Activated naive CD8-positive, alpha-beta T cell treated with anti-CD3 and anti-CD28 coated beads, Interleukin-2, amount 50 U/mL, for 16 hours (primary cell): Measurements from ENCODE around the gene GOLT1A.
A peak's percentile ranks its signal among the peaks of the same experiment; 100 is the strongest.

ENCODE experiments used
- DNase-seq: peaks from one replicate; pipeline ENCODE4 v3.0.0-alpha.2; 2020; ENCODE audit warnings: low read depth, low spot score

GOLT1A gene

DNA sequence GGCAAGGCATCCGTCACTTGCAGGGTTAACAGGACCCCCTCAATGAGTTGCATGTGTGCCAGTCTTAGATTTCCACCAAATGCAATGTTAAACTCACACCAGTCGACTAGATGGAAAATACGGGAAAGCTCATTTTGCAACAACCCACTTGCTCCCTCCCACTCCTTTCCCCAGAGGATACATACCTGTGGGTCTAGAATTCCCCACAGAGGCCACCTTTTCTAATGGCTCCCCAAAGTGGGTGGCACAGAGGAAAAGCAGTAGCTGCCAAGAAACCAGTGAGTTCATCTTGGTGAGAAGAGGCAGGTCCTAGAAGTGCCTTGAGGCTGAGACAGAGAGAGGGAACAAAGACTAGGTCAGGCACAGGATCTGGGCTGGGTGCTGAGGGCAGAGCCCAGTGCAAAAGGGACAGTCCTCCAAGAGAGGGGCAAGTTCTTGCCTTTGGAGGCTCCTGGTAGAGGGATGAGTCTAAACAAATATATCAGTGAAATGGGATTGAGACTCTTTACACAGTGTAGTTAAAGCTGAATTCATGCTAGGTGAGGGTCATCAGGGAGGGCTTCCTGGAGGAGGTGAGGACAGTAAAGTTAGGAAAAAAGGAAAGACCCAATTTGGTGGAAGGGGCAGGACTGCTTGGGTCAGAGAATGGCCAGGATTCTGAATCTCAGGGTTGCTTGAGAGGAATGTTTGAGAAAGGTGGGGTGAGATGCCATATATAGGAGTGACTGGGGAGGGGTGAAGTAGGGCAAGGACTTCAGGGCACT is 21.0 kb downstream of the GOLT1A start:
- DNase-seq, result no peak

DNA sequence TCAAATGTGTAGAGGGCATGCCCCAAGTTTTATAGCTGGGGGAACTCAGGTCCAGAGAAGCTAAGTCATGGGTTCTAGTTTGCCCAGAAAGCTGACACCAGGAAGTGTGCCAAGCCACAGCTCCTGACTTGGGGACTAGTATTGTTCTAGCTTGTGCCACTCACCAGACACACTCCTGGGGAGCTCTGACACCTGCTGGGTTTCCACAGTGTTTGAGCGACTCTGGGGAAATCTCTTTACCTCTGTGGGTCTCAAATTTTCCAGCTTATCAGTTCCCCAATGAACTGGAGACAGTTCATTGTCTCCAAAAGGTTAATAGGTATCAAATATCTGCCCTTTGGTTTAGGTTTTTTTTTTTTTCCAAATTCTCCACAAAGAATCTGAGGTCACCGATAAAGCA is 21.7 kb downstream of the GOLT1A start:
- DNase-seq, result no peak

DNA sequence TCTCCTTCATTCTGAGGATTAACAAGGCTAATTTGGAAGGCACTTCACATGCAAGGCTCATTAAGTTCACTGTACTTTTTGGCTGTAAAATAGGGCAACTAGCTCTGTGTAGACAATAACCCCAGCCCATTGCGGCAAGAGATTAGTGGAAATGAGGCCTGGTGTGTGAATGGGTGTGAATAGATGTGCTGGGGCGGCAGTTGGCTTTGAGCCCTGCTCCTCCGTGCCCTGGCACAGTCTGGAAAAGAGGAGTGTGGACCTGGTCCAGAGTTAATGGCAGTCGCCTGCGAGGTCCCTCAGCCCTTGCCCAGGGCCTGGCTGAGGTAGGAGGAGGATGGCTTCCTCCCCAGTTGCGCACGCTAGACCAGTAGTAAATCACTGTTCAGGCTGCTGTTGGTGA is 22.3 kb downstream of the GOLT1A start:
- no peak for DNase-seq

DNA sequence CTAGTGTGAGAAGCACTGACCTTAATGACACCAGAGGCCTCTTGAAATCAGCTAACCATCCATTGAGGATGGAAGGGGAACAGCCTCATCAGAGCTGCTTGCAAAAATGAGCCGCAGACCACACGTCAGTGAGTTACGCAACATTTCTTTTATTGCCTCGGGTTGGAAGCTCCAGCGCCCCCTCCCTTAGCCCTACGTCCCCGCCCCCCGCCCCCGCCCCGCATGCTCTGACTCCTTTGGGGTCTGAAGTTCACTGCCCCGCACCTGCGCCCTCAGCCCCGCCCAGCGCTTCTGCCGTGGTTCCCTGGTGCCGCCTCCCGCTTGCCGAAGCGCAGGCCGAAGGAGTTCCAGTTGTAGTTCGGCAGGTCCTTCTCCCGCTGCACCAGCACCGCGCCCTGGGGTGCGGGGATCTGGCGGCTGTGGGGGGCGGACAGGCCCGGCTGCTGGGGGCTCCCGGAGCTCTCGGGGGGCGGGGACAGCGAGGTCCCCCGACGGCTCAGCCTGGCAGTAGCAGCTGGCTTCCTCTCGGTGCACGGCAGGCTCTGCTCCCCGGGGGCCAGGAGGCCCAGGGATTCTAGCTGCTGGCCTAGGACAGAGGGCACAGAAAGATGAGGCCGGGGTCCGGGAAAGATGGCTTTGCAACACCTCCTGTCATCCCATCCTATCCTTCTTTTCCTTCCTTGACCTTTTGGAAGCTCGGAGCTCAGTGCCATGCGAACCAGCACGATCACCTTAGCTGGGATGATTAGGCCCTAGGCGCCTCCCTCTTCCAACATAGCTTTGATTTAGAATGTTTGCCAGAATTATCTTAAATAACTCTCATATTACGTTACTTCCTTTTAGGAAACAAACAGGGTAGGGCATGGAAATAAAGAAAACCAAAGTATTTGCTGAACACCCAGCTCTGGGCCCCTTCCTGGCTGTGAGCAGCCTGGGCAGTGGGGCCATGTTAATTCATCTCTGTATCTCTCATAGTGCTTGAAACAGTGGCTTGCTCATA is 23.3 kb downstream of the GOLT1A start:
- no peak for DNase-seq

DNA sequence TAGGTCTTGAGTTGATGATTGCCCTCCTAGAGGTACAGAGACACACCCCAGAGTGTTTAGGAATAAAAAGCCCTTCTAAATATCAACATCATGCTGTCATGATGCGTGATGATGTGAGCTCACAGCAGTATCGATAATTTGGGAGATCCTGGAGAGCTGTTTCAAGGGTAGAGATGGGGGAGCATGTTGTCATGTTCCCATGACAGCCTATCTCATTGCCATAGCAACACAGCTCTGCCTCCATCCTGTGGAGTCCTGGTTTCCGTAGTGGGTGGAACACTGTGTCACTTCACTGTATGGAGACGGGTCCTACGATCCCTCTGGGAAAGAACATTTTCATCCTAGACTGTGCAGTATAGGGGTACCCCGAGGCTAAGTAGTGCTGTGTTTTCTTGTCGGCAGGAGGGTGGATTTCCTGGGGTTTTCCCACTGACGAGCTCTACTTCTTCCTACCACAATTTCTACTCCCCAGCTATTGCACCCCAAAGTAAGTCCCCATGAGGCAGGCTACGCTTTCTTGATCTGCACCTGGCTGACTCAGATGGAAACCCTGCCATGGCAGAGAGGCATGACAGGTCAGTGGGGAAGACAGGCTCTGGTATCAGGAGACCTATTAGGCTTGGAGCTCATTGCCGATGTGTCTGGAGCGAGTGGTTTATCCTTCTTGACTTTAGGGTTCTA is 24.7 kb downstream of the GOLT1A start:
- DNase-seq, result no peak

DNA sequence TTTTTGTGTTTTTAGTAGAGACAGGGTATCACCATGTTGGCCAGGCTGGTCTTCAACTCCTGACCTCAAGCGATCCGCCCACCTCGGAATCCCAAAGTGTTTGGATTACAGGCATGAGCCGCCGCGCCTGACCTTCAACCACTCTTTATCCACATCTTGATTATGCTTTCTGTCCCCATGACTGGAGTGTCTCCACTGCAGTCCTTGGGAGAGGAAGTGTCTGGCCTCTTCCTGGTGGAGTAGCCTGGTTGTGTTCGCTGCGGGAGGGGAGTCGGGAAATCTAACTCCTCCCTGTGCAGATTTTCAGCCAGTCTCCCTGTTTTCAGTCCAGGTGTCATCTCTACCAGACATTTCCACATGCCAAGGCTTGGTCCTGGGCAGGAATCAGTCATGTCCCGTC is 27.2 kb downstream of the GOLT1A start:
- no peak for DNase-seq

DNA sequence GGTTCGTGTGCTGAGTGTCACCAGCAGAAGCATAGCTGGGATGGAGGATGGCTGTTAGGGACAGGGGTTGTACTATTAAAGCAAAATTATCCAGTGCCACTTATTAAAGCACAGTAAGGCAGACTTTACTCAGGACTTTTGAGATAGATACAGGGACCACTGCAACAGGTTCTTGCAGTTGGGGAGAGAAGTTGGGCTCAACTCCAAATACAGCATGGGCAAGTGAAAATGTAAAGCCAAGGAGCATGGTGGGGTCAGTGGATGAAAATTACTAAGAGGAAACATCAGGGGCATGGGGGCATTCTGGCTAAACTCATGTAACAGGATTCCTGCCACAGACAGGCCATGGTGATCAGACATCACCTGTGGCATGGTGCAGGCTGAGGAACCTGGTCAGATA is 32.7 kb downstream of the GOLT1A start:
- no peak for DNase-seq

DNA sequence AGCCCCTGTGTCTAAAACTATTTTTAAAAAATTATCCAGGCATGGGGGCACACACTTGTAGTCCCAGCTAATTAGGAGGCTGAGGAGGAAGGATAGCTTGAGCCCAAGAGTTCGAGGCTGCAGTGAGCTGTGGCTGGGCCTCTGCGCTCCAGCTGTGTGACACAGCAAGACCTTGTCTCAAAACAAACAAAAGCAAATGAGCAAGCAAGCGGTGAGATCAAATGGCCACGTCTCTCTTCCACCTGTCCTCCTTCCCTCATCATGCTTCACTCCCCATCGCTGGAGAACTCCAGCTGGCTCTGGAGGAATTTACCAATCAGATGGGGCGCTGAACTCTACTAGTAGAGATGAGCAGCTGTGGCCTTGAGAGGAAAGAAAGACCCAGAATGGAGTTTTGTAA is 33.7 kb downstream of the GOLT1A start:
- DNase-seq, result no peak

DNA sequence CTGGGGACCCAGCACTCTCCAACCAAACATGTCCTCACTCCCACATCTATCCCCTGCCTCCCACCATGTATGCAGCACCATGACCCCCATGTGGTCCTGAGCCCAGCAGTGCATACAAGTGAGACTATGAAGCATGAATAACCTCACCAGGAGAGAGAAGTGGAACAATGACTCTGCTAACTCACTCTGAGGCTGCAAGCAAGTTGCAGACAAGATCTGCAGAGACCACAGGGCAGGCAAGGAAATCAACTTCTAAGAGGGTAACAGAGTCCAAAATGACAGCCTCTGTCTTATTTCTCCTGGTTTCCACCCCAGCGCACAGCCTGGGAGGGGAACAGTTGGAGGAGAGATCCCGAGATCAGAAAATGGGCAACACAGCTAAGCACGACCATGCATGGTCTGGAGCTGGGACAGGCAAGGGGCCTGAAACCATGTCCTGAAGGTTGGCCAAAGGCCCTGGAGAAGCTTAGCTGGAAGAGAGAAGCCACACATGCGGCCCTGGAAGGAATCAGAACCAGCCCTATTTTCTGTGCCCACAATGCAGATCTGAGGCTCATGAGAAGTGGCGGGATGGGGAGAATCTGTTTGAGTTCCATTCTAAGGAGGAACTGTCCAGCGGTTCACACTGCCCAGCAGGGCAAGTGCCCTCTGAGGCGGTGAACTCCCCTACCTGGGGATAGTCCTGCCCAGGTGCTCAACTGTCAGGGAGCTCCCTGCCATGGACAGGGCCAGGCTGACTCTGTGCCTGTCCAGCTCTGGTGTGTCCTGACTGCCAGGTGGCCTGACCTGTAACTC is 35.1 kb downstream of the GOLT1A start:
- DNase-seq, result no peak

DNA sequence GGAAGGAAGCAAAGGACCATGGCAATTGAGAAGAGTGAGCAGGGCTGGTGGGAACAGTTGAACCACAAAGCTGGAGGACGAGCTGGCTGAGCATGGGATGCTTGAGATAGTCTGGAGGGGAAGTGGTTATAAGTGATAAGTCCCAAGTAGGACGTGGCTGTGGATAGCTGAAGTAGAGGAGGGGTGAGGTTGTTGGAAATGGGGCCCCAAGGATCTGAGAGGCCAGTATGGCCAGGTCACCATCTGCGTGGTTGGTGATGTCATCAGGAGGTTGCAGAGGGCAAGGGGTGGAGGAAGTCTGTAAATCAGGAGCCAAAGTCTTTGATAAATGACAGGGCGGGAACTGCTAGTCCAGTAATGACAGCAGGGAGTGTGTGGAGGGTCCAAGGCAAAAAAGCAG is 36.7 kb downstream of the GOLT1A start:
- no peak for DNase-seq

DNA sequence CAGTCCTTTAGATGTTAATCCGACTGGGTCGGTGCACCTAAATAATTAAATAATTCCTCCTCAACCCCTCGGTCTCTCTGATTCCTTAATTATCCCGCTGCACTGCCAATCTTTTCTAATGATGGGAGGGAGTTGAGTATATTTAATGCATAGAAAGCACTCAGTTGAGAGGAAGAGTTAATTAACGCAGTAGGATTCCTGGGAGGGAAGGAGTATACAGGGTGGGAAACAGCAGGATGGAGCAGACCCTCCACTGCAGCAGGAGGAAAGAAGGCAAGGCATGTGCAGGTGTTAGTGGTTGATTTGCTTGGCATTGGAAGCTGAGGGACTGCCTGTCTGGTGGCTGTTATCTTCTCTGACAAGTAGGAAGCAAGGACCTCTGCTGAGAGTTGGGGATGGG is 37.7 kb downstream of the GOLT1A start:
- no peak for DNase-seq

DNA sequence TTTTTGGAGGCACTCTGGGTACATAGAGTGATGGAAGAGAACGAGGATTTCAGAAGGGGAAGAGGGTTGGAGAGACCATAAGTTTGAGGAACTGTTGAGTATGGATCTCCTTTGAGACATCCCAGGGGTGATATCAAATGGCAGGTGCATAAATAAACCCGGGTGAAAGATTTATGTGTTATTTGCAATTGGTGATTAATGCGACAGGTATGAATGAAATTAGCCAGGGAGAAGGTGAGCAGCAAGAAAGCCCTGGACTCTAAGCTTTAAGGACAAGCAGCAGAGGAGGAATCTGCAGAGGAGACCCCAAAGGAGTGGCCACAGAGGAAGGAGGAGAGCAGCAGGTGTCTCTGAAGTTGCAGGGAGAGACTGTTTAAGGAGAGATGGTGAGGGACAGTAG is 38.8 kb downstream of the GOLT1A start:
- DNase-seq, result no peak

DNA sequence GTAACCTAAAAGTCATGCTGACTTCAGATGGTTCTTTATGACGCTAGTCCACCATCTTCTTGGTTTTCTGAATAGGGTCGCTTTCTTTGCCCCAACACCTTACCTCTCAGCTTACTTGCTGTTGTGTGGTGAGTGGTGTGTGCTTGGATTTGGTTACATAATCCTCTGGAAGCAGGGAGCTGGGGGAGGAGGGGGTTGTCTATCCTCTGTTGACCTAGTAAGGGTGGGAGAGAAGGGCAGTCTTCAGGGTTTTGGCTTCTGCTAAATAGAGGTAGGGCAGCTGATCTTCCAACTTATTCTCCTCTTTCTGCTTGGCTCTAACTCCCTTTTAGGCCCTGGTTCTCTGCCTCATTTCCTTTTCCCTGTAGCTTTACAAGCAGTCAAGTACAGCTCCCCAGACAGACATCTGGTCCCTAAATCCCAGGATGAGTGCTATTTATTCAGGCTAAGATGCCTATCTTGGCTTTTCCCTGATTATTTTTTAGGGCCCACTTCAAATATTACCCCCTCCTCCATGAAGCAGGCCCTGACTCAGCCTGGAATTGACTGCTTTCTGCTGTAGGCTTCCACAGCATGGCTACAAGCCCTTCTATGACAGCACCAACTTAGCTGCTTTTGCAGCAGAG is 41.3 kb downstream of the GOLT1A start:
- no peak for DNase-seq

DNA sequence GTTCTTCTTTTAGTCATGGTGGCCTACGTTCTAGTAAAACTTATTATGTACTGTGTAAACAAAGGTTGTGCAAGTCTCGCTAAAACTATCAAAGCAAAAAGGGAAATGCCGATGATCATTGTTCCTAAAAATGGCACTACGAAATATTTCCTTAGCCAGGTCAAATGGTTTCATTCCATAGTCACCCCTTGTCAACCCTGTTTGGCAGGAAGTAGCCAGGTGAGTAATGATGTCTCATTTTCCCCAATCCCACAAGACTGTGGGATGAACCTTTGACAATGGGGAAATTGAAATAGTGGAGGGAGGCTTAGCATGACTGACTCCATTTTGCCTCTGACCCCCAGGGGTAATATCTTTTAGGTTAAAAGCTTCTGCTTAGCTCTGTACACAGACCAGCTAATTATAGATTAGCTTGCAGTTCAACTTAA is 42.0 kb downstream of the GOLT1A start:
- no peak for DNase-seq

DNA sequence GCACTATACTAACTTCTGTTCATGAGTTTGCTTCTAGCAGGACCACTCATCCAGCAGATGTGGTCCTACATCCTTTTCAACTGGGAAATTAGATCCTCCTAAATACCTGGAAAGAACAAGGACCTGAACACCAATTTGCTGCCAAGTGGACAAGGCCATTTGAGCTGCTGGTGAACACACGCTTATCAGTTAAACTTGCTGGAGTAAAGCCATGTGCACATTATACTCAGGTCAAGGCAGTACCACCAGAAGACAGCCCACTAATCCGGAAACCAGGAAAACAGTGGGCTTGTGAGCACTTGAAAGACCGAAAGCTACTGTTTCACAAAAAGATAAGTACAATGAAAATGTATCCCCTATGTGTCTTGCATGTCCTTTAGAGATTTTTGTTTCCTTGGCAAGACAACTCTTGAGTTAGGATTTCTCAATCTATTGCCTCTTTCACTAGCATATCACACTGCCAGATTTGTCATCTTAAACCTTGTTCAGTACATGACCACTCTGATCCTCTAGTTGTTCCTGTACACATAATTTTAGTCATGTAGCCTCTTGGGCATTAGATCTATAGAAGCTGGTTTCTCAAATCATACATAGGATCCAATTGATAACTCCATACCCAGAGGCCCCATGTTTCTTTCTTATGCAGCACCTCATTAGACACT is 43.2 kb downstream of the GOLT1A start:
- DNase-seq, result no peak

DNA sequence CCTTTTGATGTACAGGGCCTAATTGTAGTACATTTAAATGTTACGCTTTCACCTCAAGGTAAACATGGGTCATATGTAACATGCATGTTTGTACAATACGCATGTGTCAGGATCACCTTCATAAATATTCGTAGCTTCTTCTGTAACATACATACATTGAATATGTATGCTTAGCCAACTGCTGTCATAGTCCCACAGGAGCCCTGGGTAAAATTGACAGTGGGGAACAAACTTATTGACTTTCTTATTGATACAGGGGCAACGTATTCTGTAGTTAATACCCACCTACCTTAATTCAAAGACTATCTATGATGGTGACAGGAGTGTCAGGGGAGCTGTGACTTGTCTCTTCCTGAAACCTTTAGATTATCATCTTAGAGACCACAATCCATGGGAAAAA is 43.9 kb downstream of the GOLT1A start:
- DNase-seq, result no peak

DNA sequence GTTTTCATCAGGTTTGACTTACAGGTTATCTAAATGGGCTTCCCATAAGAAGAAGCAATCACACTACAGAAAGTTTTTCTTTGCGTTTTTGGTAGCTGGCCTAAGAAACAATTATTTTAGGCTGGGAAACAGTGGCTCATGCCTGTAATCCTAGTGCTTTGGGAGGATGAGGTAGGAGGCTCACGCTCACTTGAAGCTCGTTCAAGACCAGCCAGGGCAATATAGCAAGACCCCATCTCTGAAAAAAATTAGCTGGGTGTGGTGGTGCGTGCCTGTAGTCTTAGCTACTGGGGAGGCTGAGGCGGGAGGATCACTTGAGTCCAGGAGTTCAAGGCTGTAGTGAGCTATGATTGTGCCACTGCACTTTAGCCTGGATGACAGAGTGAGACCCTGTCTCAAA is 46.1 kb downstream of the GOLT1A start:
- no peak for DNase-seq

DNA sequence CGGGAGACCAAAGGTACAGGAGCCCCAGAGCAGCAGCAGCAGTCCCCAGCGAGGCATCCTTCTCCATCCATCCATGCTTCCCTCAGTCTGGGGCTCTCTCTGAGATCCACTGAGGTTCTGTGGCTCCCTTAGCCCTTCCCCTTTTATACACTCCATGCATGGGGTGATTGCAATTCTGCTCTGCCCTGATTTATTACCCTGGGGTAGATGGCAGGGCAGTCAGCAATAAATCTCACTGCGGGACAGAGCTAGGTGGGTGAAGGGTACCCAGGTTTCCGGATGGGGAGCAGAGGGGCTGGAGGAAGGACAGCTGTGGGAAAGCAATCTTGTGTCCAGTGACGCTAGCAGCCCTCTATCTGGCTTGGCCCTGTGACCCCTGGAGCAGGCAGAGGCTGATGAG is 47.6 kb downstream of the GOLT1A start, which contains the start of gene REN:
TSS of gene REN (minus strand) at position 119 of the 400 bp plus-strand sequence. CDS start at position 75, 44 bp downstream.
- no peak for DNase-seq

DNA sequence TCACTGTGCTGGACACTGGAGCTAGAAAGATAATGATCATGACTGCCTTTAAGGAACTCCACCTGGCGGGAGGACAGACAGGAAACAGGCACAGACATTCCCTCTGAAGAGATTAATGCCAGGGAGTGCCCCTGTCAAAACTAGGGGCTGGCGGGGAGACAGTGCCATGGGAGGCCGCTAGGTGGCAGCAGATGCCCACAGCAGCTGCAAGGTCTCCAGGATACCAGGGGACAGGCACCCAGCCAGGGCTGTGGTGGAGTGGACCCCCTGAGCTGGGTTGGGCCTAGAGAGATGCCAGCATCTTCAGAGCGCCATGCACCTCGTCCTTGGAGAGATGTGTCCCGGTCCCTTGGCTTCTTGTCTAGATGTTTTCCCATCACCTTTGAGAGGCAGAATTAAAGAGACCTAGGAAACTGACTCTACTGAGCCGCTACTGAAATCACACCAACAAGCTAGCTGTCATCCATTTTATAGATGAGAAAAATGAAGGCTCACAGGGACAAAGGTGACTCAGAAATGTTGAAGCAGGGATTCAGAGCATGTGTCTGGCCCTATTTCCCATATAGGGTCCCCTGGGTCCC is 51.2 kb downstream of the GOLT1A start:
- peak; percentile 60 for DNase-seq
